Neural progenitor cell (in vitro differentiated cells): ENCODE measurements around the gene TRAF7. TPM values are rescaled to one million over a fixed set of nuclear protein-coding genes. Genes with fewer than 3 reads are reported as not detected.

Source experiments
- DNase-seq: peaks from one replicate; pipeline ENCODE4 v3.0.0-alpha.2; 2016; ENCODE audit warnings: low spot score
- H2AFZ ChIP-seq: fragments of 200-600 bp; sonication (generic); replicated peaks from 2 replicates; pipeline ENCODE4 v1.6.1; 2016; ENCODE audit warnings: antibody characterized with exemption
- H3F3A ChIP-seq: fragments of 200-600 bp; sonication (generic); 2 replicates; pipeline ENCODE4 v1.6.1; 2016; ENCODE audit warnings: antibody characterized with exemption, low read depth
- H3K27ac ChIP-seq: fragments of 200-600 bp; sonication (generic); 2 replicates; pipeline ENCODE4 v1.5.1; 2016; ENCODE audit warnings: mild to moderate bottlenecking
- H3K27me3 ChIP-seq: fragments of 200-600 bp; sonication (generic); 2 replicates; pipeline ENCODE4 v1.6.1; 2016; ENCODE audit warnings: mild to moderate bottlenecking, moderate library complexity
- H3K36me3 ChIP-seq: fragments of 200-600 bp; sonication (generic); 2 replicates; pipeline ENCODE4 v1.5.1; 2016
- H3K4me1 ChIP-seq: fragments of 200-600 bp; sonication (generic); 2 replicates; pipeline ENCODE4 v1.6.1; 2016; ENCODE audit warnings: mixed run types
- H3K4me2 ChIP-seq: fragments of 200-600 bp; sonication (generic); 2 replicates; pipeline ENCODE4 v1.6.1; 2016
- H3K4me3 ChIP-seq: fragments of 200-600 bp; sonication (generic); 2 replicates; pipeline ENCODE4 v1.5.1; 2016
- H3K79me2 ChIP-seq: fragments of 200-600 bp; sonication (generic); 2 replicates; pipeline ENCODE4 v1.6.1; 2016; ENCODE audit warnings: low read depth
- H3K9ac ChIP-seq: fragments of 200-600 bp; sonication (generic); 2 replicates; pipeline ENCODE4 v1.6.1; 2016
- H3K9me3 ChIP-seq: fragments of 200-600 bp; sonication (generic); 2 replicates; pipeline ENCODE4 v1.5.1; 2016; ENCODE audit warnings: low read depth
- H4K20me1 ChIP-seq: fragments of 200-600 bp; sonication (generic); 2 replicates; pipeline ENCODE4 v1.6.1; 2016; ENCODE audit warnings: low read depth
- H3K27ac Mint-ChIP-seq: 3 replicates; pipeline ENCODE4 v1.8.0; 2021; ENCODE audit warnings: mixed read lengths
- H3K27me3 Mint-ChIP-seq: 2 replicates; pipeline ENCODE4 v1.8.0; 2022; ENCODE audit warnings: low read depth, mild to moderate bottlenecking, inconsistent platforms, moderate library complexity, mixed read lengths; ENCODE audit not compliant: insufficient read depth
- H3K36me3 Mint-ChIP-seq: 3 replicates; pipeline ENCODE4 v1.8.0; 2021; ENCODE audit warnings: mixed read lengths
- H3K4me1 Mint-ChIP-seq: 3 replicates; pipeline ENCODE4 v1.8.0; 2021; ENCODE audit warnings: mixed read lengths
- H3K4me3 Mint-ChIP-seq: 3 replicates; pipeline ENCODE4 v1.8.0; 2021; ENCODE audit warnings: mild to moderate bottlenecking, moderate library complexity, mixed read lengths
- H3K9me3 Mint-ChIP-seq: 3 replicates; pipeline ENCODE4 v1.8.0; 2020; ENCODE audit warnings: mixed read lengths
- EZH2 ChIP-seq: fragments of 200-600 bp; sonication (generic); IDR thresholded peaks from 2 replicates; pipeline ENCODE4 v1.6.1; 2017; ENCODE audit warnings: antibody characterized with exemption, mild to moderate bottlenecking, moderate library complexity
- EZH2phosphoT487 ChIP-seq: fragments of 200-600 bp; sonication (generic); IDR thresholded peaks from 2 replicates; pipeline ENCODE4 v1.6.1; 2017; ENCODE audit warnings: antibody characterized with exemption
- total RNA-seq: library from RNA; depleted of rRNA; stranded (reverse); fragments of >200 nt; gene quantifications from 2 replicates; pipeline ENCODE4 v1.2.3, GENCODE V29; 2015; ENCODE audit warnings: low replicate concordance
- TF ChIP-seq, protein P1 (sequence below): fragments of 200-600 bp; sonication (generic); IDR thresholded peaks from 2 replicates; pipeline ENCODE4 v1.5.1; 2017; ENCODE audit warnings: antibody characterized with exemption, mild to moderate bottlenecking

Gene TRAF7
- total RNA-seq, 1 donor from 2014 or later, result 24.1 TPM

GRCh38 chr16:2206420-2206779 lies 50.8 kb downstream of the TRAF7 start:
- Histone ChIP-seq H3K9me3 (no peaks in the 10 kb centered on the region), H3K27ac (no peak overlapping the region), H2AFZ (no peak overlapping the region), H3K4me2 (peak overlapping the region; percentile 94), H3K4me1 (peaks cover 6% of the 10 kb centered on the region), H3K79me2 (peaks cover 17% of the 10 kb centered on the region), H3K36me3 (no peaks in the 10 kb centered on the region), H3K4me3 (peak overlapping the region; percentile 93), H3F3A (peaks cover 20% of the 10 kb centered on the region), H3K9ac (peak overlapping the region; percentile 35), H3K27me3 (no peaks in the 10 kb centered on the region), H4K20me1 (peaks cover 16% of the 10 kb centered on the region)
- Mint-ChIP-seq H3K4me3 (peak overlapping the region; percentile 87), H3K27me3 (peaks cover 14% of the 10 kb centered on the region), H3K9me3 (no peaks in the 10 kb centered on the region), H3K4me1 (peaks cover 14% of the 10 kb centered on the region), H3K36me3 (peaks cover 8% of the 10 kb centered on the region), H3K27ac (no peak overlapping the region)
- TF ChIP-seq, protein P1, sequence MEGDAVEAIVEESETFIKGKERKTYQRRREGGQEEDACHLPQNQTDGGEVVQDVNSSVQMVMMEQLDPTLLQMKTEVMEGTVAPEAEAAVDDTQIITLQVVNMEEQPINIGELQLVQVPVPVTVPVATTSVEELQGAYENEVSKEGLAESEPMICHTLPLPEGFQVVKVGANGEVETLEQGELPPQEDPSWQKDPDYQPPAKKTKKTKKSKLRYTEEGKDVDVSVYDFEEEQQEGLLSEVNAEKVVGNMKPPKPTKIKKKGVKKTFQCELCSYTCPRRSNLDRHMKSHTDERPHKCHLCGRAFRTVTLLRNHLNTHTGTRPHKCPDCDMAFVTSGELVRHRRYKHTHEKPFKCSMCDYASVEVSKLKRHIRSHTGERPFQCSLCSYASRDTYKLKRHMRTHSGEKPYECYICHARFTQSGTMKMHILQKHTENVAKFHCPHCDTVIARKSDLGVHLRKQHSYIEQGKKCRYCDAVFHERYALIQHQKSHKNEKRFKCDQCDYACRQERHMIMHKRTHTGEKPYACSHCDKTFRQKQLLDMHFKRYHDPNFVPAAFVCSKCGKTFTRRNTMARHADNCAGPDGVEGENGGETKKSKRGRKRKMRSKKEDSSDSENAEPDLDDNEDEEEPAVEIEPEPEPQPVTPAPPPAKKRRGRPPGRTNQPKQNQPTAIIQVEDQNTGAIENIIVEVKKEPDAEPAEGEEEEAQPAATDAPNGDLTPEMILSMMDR, result no peak
- TF ChIP-seq EZH2 (no peak), EZH2phosphoT487 (no peak)
- DNase-seq, result no peak

DNA sequence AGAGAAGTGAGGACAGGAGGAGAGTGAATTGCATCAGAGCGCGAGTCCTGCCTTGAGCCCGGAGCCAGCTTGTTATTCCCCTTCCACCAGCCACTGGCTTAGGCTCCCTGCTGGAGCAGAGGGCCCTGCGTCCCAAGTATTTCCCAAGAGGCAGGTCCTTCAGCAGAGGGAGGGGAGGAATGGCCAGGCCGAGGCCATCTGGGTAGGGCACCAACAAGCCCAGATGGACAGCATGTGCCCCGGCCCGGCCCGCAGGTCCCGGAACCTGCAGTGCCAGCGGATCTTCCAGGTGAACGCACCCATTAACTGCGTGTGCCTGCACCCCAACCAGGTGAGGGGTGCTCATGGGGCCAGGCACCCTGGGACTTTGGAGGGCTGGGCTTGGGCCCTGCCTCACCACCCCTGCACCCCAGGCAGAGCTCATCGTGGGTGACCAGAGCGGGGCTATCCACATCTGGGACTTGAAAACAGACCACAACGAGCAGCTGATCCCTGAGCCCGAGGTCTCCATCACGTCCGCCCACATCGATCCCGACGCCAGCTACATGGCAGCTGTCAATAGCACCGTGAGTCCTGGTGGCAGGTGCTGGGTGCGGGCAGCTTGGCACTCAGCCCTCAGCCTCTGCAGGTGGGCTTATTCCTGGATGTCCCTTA lies 51.3 kb downstream of the TRAF7 start:
- H3K4me3 Mint-ChIP-seq, result peak overlapping the region; percentile 87
- Histone ChIP-seq H3K27ac (no peak overlapping the region), H2AFZ (no peak overlapping the region), H3K79me2 (peaks cover 17% of the 10 kb centered on the region), H3K9me3 (no peaks in the 10 kb centered on the region), H3K9ac (no peak overlapping the region), H3K27me3 (no peaks in the 10 kb centered on the region), H3K4me2 (peak overlapping the region; percentile 94), H3F3A (peaks cover 23% of the 10 kb centered on the region), H4K20me1 (peaks cover 16% of the 10 kb centered on the region), H3K36me3 (no peaks in the 10 kb centered on the region), H3K4me3 (peak overlapping the region; percentile 93), H3K4me1 (peaks cover 6% of the 10 kb centered on the region)
- H3K36me3 Mint-ChIP-seq, result peaks cover 8% of the 10 kb centered on the region
- peaks cover 17% of the 10 kb centered on the region for H3K27me3 Mint-ChIP-seq
- H3K27ac Mint-ChIP-seq, result no peak overlapping the region
- DNase-seq, result no peak
- no peak for TF ChIP-seq EZH2
- TF ChIP-seq, protein P1, result no peak
- no peak for TF ChIP-seq EZH2phosphoT487
- H3K4me1 Mint-ChIP-seq, result peaks cover 16% of the 10 kb centered on the region
- H3K9me3 Mint-ChIP-seq, result no peaks in the 10 kb centered on the region

GRCh38 chr16:2207872-2208271 lies 52.3 kb downstream of the TRAF7 start:
- peaks cover 25% of the 10 kb centered on the region for H4K20me1 ChIP-seq
- no peak overlapping the region for H2AFZ ChIP-seq
- Mint-ChIP-seq H3K9me3 (no peaks in the 10 kb centered on the region), H3K27ac (no peak overlapping the region), H3K4me3 (peak overlapping the region; percentile 75), H3K36me3 (peaks cover 11% of the 10 kb centered on the region), H3K4me1 (peaks cover 22% of the 10 kb centered on the region), H3K27me3 (peaks cover 18% of the 10 kb centered on the region)
- no peak overlapping the region for H3K4me3 ChIP-seq
- TF ChIP-seq EZH2phosphoT487 (no peak), EZH2 (no peak)
- TF ChIP-seq, protein P1, result no peak
- no peak overlapping the region for H3K4me2 ChIP-seq
- peaks cover 8% of the 10 kb centered on the region for H3K4me1 ChIP-seq
- peaks cover 26% of the 10 kb centered on the region for H3K79me2 ChIP-seq
- DNase-seq, result no peak
- no peaks in the 10 kb centered on the region for H3K36me3 ChIP-seq
- H3F3A ChIP-seq, result peaks cover 33% of the 10 kb centered on the region
- H3K27ac ChIP-seq, result no peak overlapping the region
- H3K9me3 ChIP-seq, result no peaks in the 10 kb centered on the region
- H3K9ac ChIP-seq, result no peak overlapping the region
- no peaks in the 10 kb centered on the region for H3K27me3 ChIP-seq
